GM21723 (cell line): ENCODE measurements around the gene LINC00305.

Experiments
- ATAC-seq: cut with Tn5 transposase; IDR thresholded peaks from one replicate; pipeline ENCODE4 v1.9.1; 2021; ENCODE audit warnings: mild to moderate bottlenecking, moderate library complexity; ENCODE audit not compliant: unreplicated experiment

Gene LINC00305

GRCh38 chr18:64037812-64038414, 111.0 kb downstream of the LINC00305 start:
- ATAC-seq = peak; percentile 82

GRCh38 chr18:64032312-64032711, 116.6 kb downstream of the LINC00305 start:
- no peak for ATAC-seq

- no peak for ATAC-seq
Observed at GRCh38 chr18:64031411-64031810, 117.5 kb downstream of the LINC00305 start.
